ENCODE measurements around the gene DNHD1. TPM values are rescaled to one million over a fixed set of nuclear protein-coding genes. Genes with fewer than 3 reads are reported as not detected.

The DNHD1 gene
- total RNA-seq, 1 donor from 2014 or later, result 9.3 TPM

GRCh38 chr11:6545917-6546605 lies 49.0 kb downstream of the DNHD1 start:
- TF ChIP-seq CTCF (IDR thresholded peaks at IDR 0.05; ENCODE audit: partially characterized antibody, unreplicated experiment), result no peak
- H3K9me3 Mint-ChIP-seq (ENCODE audit: unreplicated experiment), result peaks cover 2% of the 10 kb centered on the region

GRCh38 chr11:6546735-6547134 lies 49.7 kb downstream of the DNHD1 start:
- H3K36me3 Mint-ChIP-seq (ENCODE audit: unreplicated experiment), result no peaks in the 10 kb centered on the region
- H3K9me3 Mint-ChIP-seq (ENCODE audit: unreplicated experiment), result no peaks in the 10 kb centered on the region
- no peak overlapping the region for H3K27ac Mint-ChIP-seq (ENCODE audit: unreplicated experiment)
- no peak for TF ChIP-seq CTCF (IDR thresholded peaks at IDR 0.05; ENCODE audit: partially characterized antibody, unreplicated experiment)
- no peak for DNase-seq
- no peaks in the 10 kb centered on the region for H3K4me1 Mint-ChIP-seq (ENCODE audit: low read depth, unreplicated experiment)
- H3K4me3 Mint-ChIP-seq (ENCODE audit: unreplicated experiment), result no peak overlapping the region
- H3K27me3 Mint-ChIP-seq (ENCODE audit: unreplicated experiment), result peaks cover 3% of the 10 kb centered on the region

More at GRCh38 chr11:6545917-6546605, 49.0 kb downstream of the DNHD1 start:
- no peaks in the 10 kb centered on the region for H3K4me1 Mint-ChIP-seq (ENCODE audit: low read depth, unreplicated experiment)
- no peaks in the 10 kb centered on the region for H3K36me3 Mint-ChIP-seq (ENCODE audit: unreplicated experiment)
- H3K27me3 Mint-ChIP-seq (ENCODE audit: unreplicated experiment), result peaks cover 7% of the 10 kb centered on the region
- DNase-seq, result no peak
- no peak overlapping the region for H3K4me3 Mint-ChIP-seq (ENCODE audit: unreplicated experiment)
- H3K27ac Mint-ChIP-seq (ENCODE audit: unreplicated experiment), result no peak overlapping the region

GRCh38 chr11:6547177-6547576 lies 50.1 kb downstream of the DNHD1 start:
- Mint-ChIP-seq H3K36me3 (ENCODE audit: unreplicated experiment) (no peaks in the 10 kb centered on the region), H3K9me3 (ENCODE audit: unreplicated experiment) (no peaks in the 10 kb centered on the region), H3K27ac (ENCODE audit: unreplicated experiment) (no peak overlapping the region), H3K4me1 (ENCODE audit: low read depth, unreplicated experiment) (no peaks in the 10 kb centered on the region), H3K27me3 (ENCODE audit: unreplicated experiment) (peaks cover 3% of the 10 kb centered on the region), H3K4me3 (ENCODE audit: unreplicated experiment) (no peak overlapping the region)
- no peak for DNase-seq
- TF ChIP-seq CTCF (IDR thresholded peaks at IDR 0.05; ENCODE audit: partially characterized antibody, unreplicated experiment), result no peak

GRCh38 chr11:6548121-6548520 lies 51.0 kb downstream of the DNHD1 start:
- no peak overlapping the region for H3K27ac Mint-ChIP-seq (ENCODE audit: unreplicated experiment)
- no peak overlapping the region for H3K4me3 Mint-ChIP-seq (ENCODE audit: unreplicated experiment)
- no peak for DNase-seq
- peaks cover 3% of the 10 kb centered on the region for H3K27me3 Mint-ChIP-seq (ENCODE audit: unreplicated experiment)
- no peak for TF ChIP-seq CTCF (IDR thresholded peaks at IDR 0.05; ENCODE audit: partially characterized antibody, unreplicated experiment)
- H3K9me3 Mint-ChIP-seq (ENCODE audit: unreplicated experiment), result no peaks in the 10 kb centered on the region
- H3K36me3 Mint-ChIP-seq (ENCODE audit: unreplicated experiment), result no peaks in the 10 kb centered on the region
- H3K4me1 Mint-ChIP-seq (ENCODE audit: low read depth, unreplicated experiment), result no peaks in the 10 kb centered on the region

- no peak for DNase-seq
- H3K27me3 Mint-ChIP-seq (ENCODE audit: unreplicated experiment), result peaks cover 3% of the 10 kb centered on the region
- H3K9me3 Mint-ChIP-seq (ENCODE audit: unreplicated experiment), result no peaks in the 10 kb centered on the region
- H3K27ac Mint-ChIP-seq (ENCODE audit: unreplicated experiment), result no peak overlapping the region
- H3K4me1 Mint-ChIP-seq (ENCODE audit: low read depth, unreplicated experiment), result no peaks in the 10 kb centered on the region
- TF ChIP-seq CTCF (IDR thresholded peaks at IDR 0.05; ENCODE audit: partially characterized antibody, unreplicated experiment), result no peak
- H3K36me3 Mint-ChIP-seq (ENCODE audit: unreplicated experiment), result no peaks in the 10 kb centered on the region
- H3K4me3 Mint-ChIP-seq (ENCODE audit: unreplicated experiment), result no peak overlapping the region
Observed at GRCh38 chr11:6548641-6549040, 51.6 kb downstream of the DNHD1 start.
